Tibial nerve (tissue), 4 donors: ENCODE measurements around the gene ZBTB44. TPM values are rescaled to one million over a fixed set of nuclear protein-coding genes. Genes with fewer than 3 reads are reported as not detected.

Source experiments
- DNase-seq, 2 donors: peaks; one replicate each; pipeline ENCODE4 v3.0.0-alpha.2; 2019; ENCODE audit warnings: low spot score in 2 of 2
- H3K27ac ChIP-seq, 4 donors: fragments of 200-600 bp; sonication (generic) in 3 of 4; one replicate each; pipeline ENCODE4 v1.5.1; 2017 to 2019; ENCODE audit warnings: mild to moderate bottlenecking in 1 of 4
- H3K27me3 ChIP-seq, 2 donors: fragments of 200-600 bp; sonication (generic) in 1 of 2; one replicate each; pipeline versions ENCODE4 v1.5.1 to v1.6.0; 2017 to 2019
- H3K36me3 ChIP-seq, 3 donors: fragments of 200-600 bp; sonication (generic); one replicate each; pipeline ENCODE4 v1.5.1; 2018 to 2019
- H3K4me1 ChIP-seq, 4 donors: fragments of 200-600 bp; sonication (generic) in 3 of 4; one replicate each; pipeline ENCODE4 v1.5.1; 2017 to 2019
- H3K4me3 ChIP-seq, 4 donors: fragments of 200-600 bp; sonication (generic) in 3 of 4; one replicate each; pipeline ENCODE4 v1.5.1; 2017 to 2019; ENCODE audit warnings: mild to moderate bottlenecking in 1 of 4, moderate library complexity in 1 of 4
- H3K9me3 ChIP-seq, 4 donors: fragments of 200-600 bp; sonication (generic) in 3 of 4; one replicate each; pipeline ENCODE4 v1.5.1; 2017 to 2019
- CTCF ChIP-seq, 5 experiments: fragments of 200-600 bp in 3 of 5; fragments of 450-650 bp in 2 of 5; sonication (generic) in 3 of 5; IDR thresholded peaks; one replicate each; pipeline ENCODE4 v1.5.1; 2016 to 2019; ENCODE audit warnings: antibody characterized with exemption in 5 of 5, mild to moderate bottlenecking in 3 of 5, moderate library complexity in 2 of 5
- EP300 ChIP-seq, 2 donors: sonication (generic); formaldehyde crosslinking; IDR thresholded peaks; one replicate each; pipeline ENCODE4 v1.6.1; 2017; ENCODE audit warnings: antibody characterized with exemption in 2 of 2, mild to moderate bottlenecking in 1 of 2
- POLR2A ChIP-seq, 2 donors: fragments of 450-650 bp; IDR thresholded peaks; one replicate each; pipeline ENCODE4 v1.6.1; 2017; ENCODE audit warnings: antibody characterized with exemption in 2 of 2, mild to moderate bottlenecking in 2 of 2, moderate library complexity in 2 of 2
- WGBS, 2 donors: methylation state at CpG; one replicate each; pipeline ENCODE4 v1.1.5; 2018; 5-methylcytosine and 5-hydroxymethylcytosine counted together
- total RNA-seq, 4 donors: library from RNA; depleted of rRNA; stranded (reverse); fragments of >200 nt; gene quantifications; one replicate each; pipeline ENCODE4 v1.1.0, GENCODE V29; 2016

Gene ZBTB44
- total RNA-seq, 4 donors from 2014 or later, result 45.3 to 62.1 (median 55.8) TPM

DNA sequence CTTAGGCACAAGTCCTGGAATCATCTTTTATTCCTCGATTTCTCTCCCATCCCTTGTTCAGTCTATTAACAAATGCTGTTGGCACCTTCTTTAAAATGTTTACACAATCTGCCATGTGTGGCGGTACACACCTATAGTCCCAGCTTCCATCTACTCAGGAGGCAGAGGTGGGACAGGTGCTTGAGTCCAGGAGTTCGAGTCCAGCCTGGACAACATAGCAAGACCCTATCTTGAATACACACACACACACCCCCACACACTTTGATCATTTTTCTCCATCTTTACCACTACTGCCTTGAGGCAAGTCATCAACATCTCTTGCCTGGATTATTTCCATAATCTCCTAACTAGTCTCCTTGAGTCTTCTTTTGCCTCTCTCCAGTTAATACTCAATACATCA lies 13.7 kb upstream of the ZBTB44 start:
- Histone ChIP-seq H3K4me1 (no peaks in the 10 kb centered on the region), H3K36me3 (no peaks in the 10 kb centered on the region), H3K9me3 (no peaks in the 10 kb centered on the region), H3K4me3 (no peak overlapping the region), H3K27ac (no peak overlapping the region), H3K27me3 (no peaks in the 10 kb centered on the region)
- TF ChIP-seq POLR2A (IDR thresholded peaks at IDR 0.05), result no peak
- TF ChIP-seq CTCF (IDR thresholded peaks at IDR 0.05), result no peak
- TF ChIP-seq EP300 (IDR thresholded peaks at IDR 0.05), result no peak
- 94 to 95% methylated on average over 3 of the region's 3 CpGs for WGBS, 2 donors
- DNase-seq, result no peak

GRCh38 chr11:130327716-130328115 lies 13.0 kb upstream of the ZBTB44 start:
- H3K36me3 ChIP-seq, result no peaks in the 10 kb centered on the region
- H3K27ac ChIP-seq, result no peak overlapping the region
- WGBS, 2 donors, result 95 to 98% methylated on average over 6 of the region's 6 CpGs
- no peaks in the 10 kb centered on the region for H3K9me3 ChIP-seq
- no peak for DNase-seq
- no peaks in the 10 kb centered on the region for H3K27me3 ChIP-seq
- TF ChIP-seq POLR2A (IDR thresholded peaks at IDR 0.05), result no peak
- no peak for TF ChIP-seq EP300 (IDR thresholded peaks at IDR 0.05)
- TF ChIP-seq CTCF (IDR thresholded peaks at IDR 0.05), result no peak
- no peak overlapping the region for H3K4me3 ChIP-seq
- H3K4me1 ChIP-seq, result no peaks in the 10 kb centered on the region

DNA sequence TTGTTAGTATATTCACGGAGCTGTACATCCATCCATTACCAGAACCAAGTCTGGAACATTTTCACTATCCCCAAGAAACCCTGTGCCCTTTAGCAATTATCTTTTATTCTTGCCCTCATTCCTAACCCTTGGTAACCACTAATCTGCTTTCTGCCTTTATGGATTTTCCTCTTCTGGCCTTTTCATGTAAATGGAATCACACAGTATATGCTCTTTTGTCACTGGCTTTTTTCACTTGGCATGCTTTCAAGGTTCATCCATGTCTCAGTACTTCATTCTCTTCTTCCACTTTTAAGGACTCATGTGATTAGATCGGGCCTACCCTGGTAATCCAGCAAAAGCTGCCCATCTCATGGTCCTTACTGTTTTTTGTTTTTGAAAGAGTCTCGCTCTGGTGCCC lies 11.0 kb upstream of the ZBTB44 start:
- TF ChIP-seq CTCF (IDR thresholded peaks at IDR 0.05) (no peak), EP300 (IDR thresholded peaks at IDR 0.05) (no peak), POLR2A (IDR thresholded peaks at IDR 0.05) (no peak)
- no peak overlapping the region for H3K4me3 ChIP-seq
- no peak overlapping the region for H3K27ac ChIP-seq
- peaks cover 0 to 15% (median 0%) of the 10 kb centered on the region in 4 donors for H3K9me3 ChIP-seq
- WGBS, 2 donors, result 79 to 81% methylated on average over 3 of the region's 3 CpGs
- H3K36me3 ChIP-seq, result no peaks in the 10 kb centered on the region
- no peaks in the 10 kb centered on the region for H3K27me3 ChIP-seq
- no peaks in the 10 kb centered on the region for H3K4me1 ChIP-seq
- DNase-seq, result no peak

GRCh38 chr11:130323452-130324450 lies 9.0 kb upstream of the ZBTB44 start:
- TF ChIP-seq CTCF (IDR thresholded peaks at IDR 0.05) (no peak), EP300 (IDR thresholded peaks at IDR 0.05) (no peak), POLR2A (IDR thresholded peaks at IDR 0.05) (no peak)
- DNase-seq, result no peak
- Histone ChIP-seq H3K27ac (no peak overlapping the region), H3K36me3 (no peaks in the 10 kb centered on the region), H3K4me3 (no peak overlapping the region), H3K27me3 (no peaks in the 10 kb centered on the region), H3K4me1 (no peaks in the 10 kb centered on the region), H3K9me3 (peaks cover 0 to 15% (median 0%) of the 10 kb centered on the region in 4 donors)
- 88 to 91% methylated on average over 7 of the region's 7 CpGs for WGBS, 2 donors

GRCh38 chr11:130322126-130322525 lies 7.4 kb upstream of the ZBTB44 start:
- no peak overlapping the region for H3K27ac ChIP-seq
- DNase-seq, result no peak
- H3K4me3 ChIP-seq, result no peak overlapping the region
- H3K9me3 ChIP-seq, result peaks cover 0 to 15% (median 0%) of the 10 kb centered on the region in 4 donors
- WGBS, 2 donors, result 77 to 87% methylated on average over 5 of the region's 5 CpGs
- H3K36me3 ChIP-seq, result no peaks in the 10 kb centered on the region
- no peaks in the 10 kb centered on the region for H3K4me1 ChIP-seq
- H3K27me3 ChIP-seq, result no peaks in the 10 kb centered on the region
- TF ChIP-seq CTCF (IDR thresholded peaks at IDR 0.05), result no peak
- no peak for TF ChIP-seq POLR2A (IDR thresholded peaks at IDR 0.05)
- no peak for TF ChIP-seq EP300 (IDR thresholded peaks at IDR 0.05)
